ENCODE results near the gene FAM229A. TPM values are rescaled to one million over a fixed set of nuclear protein-coding genes. Genes with fewer than 3 reads are reported as not detected.

Gene FAM229A
- total RNA-seq, 1 donor from 2014 or later, result 5.4 TPM

DNA sequence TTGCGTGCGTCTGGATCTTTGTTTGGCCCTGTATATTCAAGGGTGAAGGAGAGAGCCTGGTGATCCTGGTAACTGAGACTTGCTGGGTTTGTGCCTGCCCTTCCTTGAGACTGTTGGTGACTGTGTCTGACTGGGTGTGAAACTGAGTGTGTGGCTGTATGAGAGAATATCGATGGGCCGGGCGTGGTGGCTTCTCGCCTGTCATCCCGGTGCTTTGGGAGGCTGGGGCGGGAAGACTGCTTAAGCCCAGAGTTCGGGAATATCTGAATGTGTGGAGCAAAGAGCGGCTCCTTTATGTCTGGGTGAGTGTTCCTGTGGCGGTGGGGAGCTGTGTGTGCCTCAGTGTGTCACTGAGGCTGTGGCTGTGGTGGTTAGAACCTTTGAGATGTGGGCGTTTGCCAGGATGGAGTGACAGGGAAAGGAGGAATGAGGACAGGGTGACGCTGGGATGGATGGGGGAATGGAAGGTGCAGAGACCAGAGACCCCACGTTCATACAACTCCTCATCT lies 23.6 kb downstream of the FAM229A start:
- DNase-seq (ENCODE audit: low spot score), result no peak
- intact Hi-C loops (cut with micrococcal nuclease), result loop anchor here (5.0 to 10.0 kb wide), 4 partner anchors 46 to 124 kb away; partner anchors contain the start of genes BSDC1 and HDAC1
- Mint-ChIP-seq H3K27ac (peak overlapping the region; percentile 25), H3K36me3 (ENCODE audit: low read depth) (peaks cover 6% of the 10 kb centered on the region), H3K9me3 (no peaks in the 10 kb centered on the region), H3K4me3 (ENCODE audit: low read depth) (no peak overlapping the region), H3K27me3 (ENCODE audit: low read depth) (no peaks in the 10 kb centered on the region), H3K4me1 (ENCODE audit: low read depth) (peaks cover 35% of the 10 kb centered on the region)

DNA sequence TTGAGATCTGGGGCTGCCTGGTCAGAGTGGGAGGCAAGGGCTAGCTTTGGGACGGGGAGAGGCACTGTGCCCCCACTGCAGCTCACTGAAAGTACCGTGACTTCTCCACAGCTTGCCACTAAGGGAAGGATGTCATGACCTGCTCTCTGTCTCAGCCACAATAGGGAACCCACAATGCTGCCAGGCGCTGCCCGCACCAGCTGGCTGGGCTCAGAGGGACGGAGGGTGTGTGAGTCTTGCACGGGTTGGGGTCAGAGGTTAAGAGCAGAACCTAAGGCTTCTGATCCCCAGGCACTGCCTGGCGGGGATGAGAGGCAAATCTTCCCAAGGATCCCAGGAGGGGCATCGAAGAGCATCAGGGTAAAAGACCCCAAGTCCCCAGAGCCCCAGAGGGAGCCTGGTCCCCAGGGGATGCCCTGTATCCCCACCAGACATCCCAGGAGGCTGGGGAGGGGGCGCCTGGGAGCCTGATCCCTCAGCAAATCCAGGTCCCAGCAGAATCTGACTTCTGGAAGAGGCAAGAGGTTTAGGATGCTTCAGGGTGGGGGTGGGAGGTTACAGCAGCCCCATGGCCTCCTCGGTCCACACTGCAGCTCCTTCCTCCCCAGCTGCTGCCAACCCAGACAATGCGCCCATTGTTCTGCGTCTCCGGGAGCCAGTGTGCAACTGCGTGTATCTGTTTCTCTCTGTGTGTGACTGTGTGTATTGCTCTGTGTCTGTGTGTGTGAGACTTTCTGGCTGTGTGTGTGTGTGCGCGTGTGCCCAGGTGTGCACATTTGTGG lies 24.2 kb downstream of the FAM229A start:
- no peak overlapping the region for H3K4me3 Mint-ChIP-seq (ENCODE audit: low read depth)
- intact Hi-C loops (cut with micrococcal nuclease), result loop anchor here (1.0 to 10.0 kb wide), 5 partner anchors 13 to 123 kb away; partner anchors contain the start of genes BSDC1 and HDAC1
- peak overlapping the region; percentile 30 for H3K27ac Mint-ChIP-seq

GRCh38 chr1:32336963-32337675 lies 25.2 kb downstream of the FAM229A start:
- Mint-ChIP-seq H3K27ac (no peak overlapping the region), H3K4me3 (ENCODE audit: low read depth) (peak overlapping the region; percentile 50)
- intact Hi-C loops (cut with micrococcal nuclease), result loop anchor here (1.0 to 10.0 kb wide), 5 partner anchors 14 to 122 kb away; partner anchors contain the start of genes BSDC1 and HDAC1

More for the DNA sequence above, 24.2 kb downstream of the FAM229A start:
- Mint-ChIP-seq H3K9me3 (no peaks in the 10 kb centered on the region), H3K27me3 (ENCODE audit: low read depth) (no peaks in the 10 kb centered on the region), H3K4me1 (ENCODE audit: low read depth) (peaks cover 40% of the 10 kb centered on the region), H3K36me3 (ENCODE audit: low read depth) (peaks cover 10% of the 10 kb centered on the region)
- no peak for DNase-seq (ENCODE audit: low spot score)

GRCh38 chr1:32336591-32336932 lies 25.7 kb downstream of the FAM229A start:
- Mint-ChIP-seq H3K4me1 (ENCODE audit: low read depth) (peaks cover 35% of the 10 kb centered on the region), H3K9me3 (no peaks in the 10 kb centered on the region), H3K4me3 (ENCODE audit: low read depth) (peak overlapping the region; percentile 50), H3K36me3 (ENCODE audit: low read depth) (peaks cover 24% of the 10 kb centered on the region), H3K27me3 (ENCODE audit: low read depth) (no peaks in the 10 kb centered on the region), H3K27ac (no peak overlapping the region)
- DNase-seq (ENCODE audit: low spot score), result no peak
- intact Hi-C loops (cut with micrococcal nuclease), result loop anchor here (5.0 to 10.0 kb wide), 4 partner anchors 44 to 122 kb away; partner anchors contain the start of genes BSDC1 and HDAC1

More at GRCh38 chr1:32336963-32337675, 25.2 kb downstream of the FAM229A start:
- peaks cover 18% of the 10 kb centered on the region for H3K36me3 Mint-ChIP-seq (ENCODE audit: low read depth)
- peak; percentile 59 for DNase-seq (ENCODE audit: low spot score)
- peaks cover 35% of the 10 kb centered on the region for H3K4me1 Mint-ChIP-seq (ENCODE audit: low read depth)
- no peaks in the 10 kb centered on the region for H3K9me3 Mint-ChIP-seq
- H3K27me3 Mint-ChIP-seq (ENCODE audit: low read depth), result no peaks in the 10 kb centered on the region

DNA sequence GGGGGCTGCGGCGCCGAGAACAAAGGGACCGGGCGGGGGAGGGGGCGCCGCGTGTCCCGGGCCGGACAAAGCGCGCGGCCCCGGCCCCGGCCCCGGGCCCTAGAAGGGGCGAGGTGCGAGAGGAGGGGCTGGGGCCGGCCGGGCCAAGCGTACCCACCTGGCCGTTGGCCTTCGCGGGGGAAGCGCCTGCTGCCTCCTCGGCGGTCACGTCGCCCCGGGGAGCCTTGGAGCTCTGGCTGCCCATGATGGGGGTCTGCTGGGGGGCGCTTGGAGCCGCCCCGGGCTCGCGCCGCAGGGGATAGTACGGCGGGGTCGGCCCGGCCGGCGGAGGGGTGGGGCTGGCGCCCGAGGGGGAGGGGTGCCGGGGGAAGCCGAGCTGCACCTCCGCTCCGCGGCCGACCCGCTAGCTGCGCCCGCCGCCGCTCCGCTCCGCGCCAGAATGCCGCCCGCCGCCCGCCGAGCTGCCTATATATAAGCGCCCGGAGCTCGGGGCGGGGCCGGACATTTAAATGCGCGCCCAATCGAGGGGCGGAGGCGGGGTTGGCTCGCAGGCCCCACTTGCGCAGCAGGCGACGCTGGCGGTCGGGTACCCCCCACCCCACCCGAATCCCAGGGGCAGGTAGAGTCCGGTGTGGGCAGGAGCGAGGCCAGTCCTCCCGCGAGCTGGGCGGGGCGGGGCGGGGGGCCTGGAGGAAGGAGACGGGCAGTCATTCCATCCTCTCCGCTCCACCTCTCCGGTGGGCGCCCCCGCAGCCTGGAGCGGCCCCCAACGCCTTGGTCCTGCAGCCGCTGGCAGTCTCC lies 26.3 kb downstream of the FAM229A start, which contains the start of gene MARCKSL1:
Gene MARCKSL1 (minus strand): TSS at position 444 of the 801 bp plus-strand sequence. CDS start 200 bp downstream, at position 244.
- Mint-ChIP-seq H3K4me1 (ENCODE audit: low read depth) (peaks cover 35% of the 10 kb centered on the region), H3K27ac (peak within 1 kb of the TSS; percentile 67), H3K27me3 (ENCODE audit: low read depth) (no peaks in the 10 kb centered on the region), H3K4me3 (ENCODE audit: low read depth) (peak within 1 kb of the TSS; percentile 85), H3K36me3 (ENCODE audit: low read depth) (peaks cover 29% of the 10 kb centered on the region), H3K9me3 (no peaks in the 10 kb centered on the region)
- intact Hi-C loops (cut with micrococcal nuclease), result loop anchor here (2.0 to 10.0 kb wide), 5 partner anchors 44 to 121 kb away; partner anchors contain the start of genes BSDC1 and HDAC1
- peak; percentile 74 for DNase-seq (ENCODE audit: low spot score)

GRCh38 chr1:32335535-32335789 lies 26.8 kb downstream of the FAM229A start:
- H3K27me3 Mint-ChIP-seq (ENCODE audit: low read depth), result no peaks in the 10 kb centered on the region
- peaks cover 35% of the 10 kb centered on the region for H3K36me3 Mint-ChIP-seq (ENCODE audit: low read depth)
- intact Hi-C loops (cut with micrococcal nuclease), result loop anchor here (2.0 to 10.0 kb wide), 5 partner anchors 43 to 121 kb away; partner anchors contain the start of genes BSDC1 and HDAC1
- H3K4me1 Mint-ChIP-seq (ENCODE audit: low read depth), result peaks cover 35% of the 10 kb centered on the region
- peak overlapping the region; percentile 85 for H3K4me3 Mint-ChIP-seq (ENCODE audit: low read depth)
- DNase-seq (ENCODE audit: low spot score), result no peak
- H3K9me3 Mint-ChIP-seq, result no peaks in the 10 kb centered on the region
- H3K27ac Mint-ChIP-seq, result no peak overlapping the region

GRCh38 chr1:32334864-32335534 lies 27.3 kb downstream of the FAM229A start:
- peak; percentile 46 for DNase-seq (ENCODE audit: low spot score)
- no peaks in the 10 kb centered on the region for H3K27me3 Mint-ChIP-seq (ENCODE audit: low read depth)
- peak overlapping the region; percentile 67 for H3K27ac Mint-ChIP-seq
- intact Hi-C loops (cut with micrococcal nuclease), result loop anchor here (2.0 to 10.0 kb wide), 5 partner anchors 43 to 120 kb away; partner anchors contain the start of genes BSDC1 and HDAC1
- H3K4me1 Mint-ChIP-seq (ENCODE audit: low read depth), result peaks cover 35% of the 10 kb centered on the region
- no peaks in the 10 kb centered on the region for H3K9me3 Mint-ChIP-seq
- H3K36me3 Mint-ChIP-seq (ENCODE audit: low read depth), result peaks cover 39% of the 10 kb centered on the region
- peak overlapping the region; percentile 85 for H3K4me3 Mint-ChIP-seq (ENCODE audit: low read depth)

DNA sequence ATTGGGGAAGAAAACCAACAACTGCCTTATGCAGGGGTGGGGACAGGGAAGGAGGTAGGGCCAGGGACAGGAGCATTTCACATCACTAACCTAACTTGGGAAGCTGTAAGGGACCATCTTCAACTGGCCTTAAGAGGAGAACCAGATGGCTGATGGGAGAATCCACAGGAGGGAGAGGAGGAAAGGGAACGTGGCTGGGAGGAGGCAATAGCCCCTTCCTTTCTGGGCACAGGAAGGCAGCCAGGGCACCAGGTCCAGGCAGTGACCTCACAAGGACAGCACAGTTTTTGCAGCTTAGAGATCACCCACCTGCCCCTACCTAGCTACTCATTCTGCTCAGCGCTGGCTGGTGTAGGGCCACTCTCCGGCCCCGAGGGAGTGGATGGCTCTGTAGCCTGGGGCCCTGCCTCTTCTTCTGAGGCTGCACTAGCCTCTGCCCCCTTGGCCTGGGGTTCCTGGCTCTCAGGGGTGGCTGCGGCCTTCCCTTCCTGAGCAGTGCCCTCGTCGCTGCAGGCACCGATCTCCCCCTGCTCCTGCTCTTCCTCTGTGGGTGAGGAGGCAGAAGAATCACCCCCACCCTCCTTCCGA lies 27.9 kb downstream of the FAM229A start:
- H3K36me3 Mint-ChIP-seq (ENCODE audit: low read depth), result peaks cover 45% of the 10 kb centered on the region
- H3K4me1 Mint-ChIP-seq (ENCODE audit: low read depth), result peaks cover 36% of the 10 kb centered on the region
- intact Hi-C loops (cut with micrococcal nuclease), result loop anchor here (2.0 to 10.0 kb wide), 2 partner anchors 86 to 120 kb away; no protein-coding TSS in a partner anchor
- H3K27me3 Mint-ChIP-seq (ENCODE audit: low read depth), result no peaks in the 10 kb centered on the region
- no peaks in the 10 kb centered on the region for H3K9me3 Mint-ChIP-seq
- H3K4me3 Mint-ChIP-seq (ENCODE audit: low read depth), result peak overlapping the region; percentile 85
- DNase-seq (ENCODE audit: low spot score), result no peak
- H3K27ac Mint-ChIP-seq, result no peak overlapping the region

GRCh38 chr1:32333251-32333963 lies 28.9 kb downstream of the FAM229A start:
- Mint-ChIP-seq H3K36me3 (ENCODE audit: low read depth) (peaks cover 55% of the 10 kb centered on the region), H3K4me1 (ENCODE audit: low read depth) (peaks cover 31% of the 10 kb centered on the region), H3K27ac (peak overlapping the region; percentile 24), H3K27me3 (ENCODE audit: low read depth) (no peaks in the 10 kb centered on the region), H3K9me3 (no peaks in the 10 kb centered on the region), H3K4me3 (ENCODE audit: low read depth) (peak overlapping the region; percentile 32)
- intact Hi-C loops (cut with micrococcal nuclease), result loop anchor here (10.0 kb wide), 1 partner anchor 119 kb away; no protein-coding TSS in a partner anchor
- DNase-seq (ENCODE audit: low spot score), result no peak

GRCh38 chr1:32332290-32333079 lies 29.8 kb downstream of the FAM229A start:
- no peak for DNase-seq (ENCODE audit: low spot score)
- intact Hi-C loops (cut with micrococcal nuclease), result loop anchor here (10.0 kb wide), 1 partner anchor 118 kb away; no protein-coding TSS in a partner anchor
- peak overlapping the region; percentile 36 for H3K27ac Mint-ChIP-seq
- H3K4me3 Mint-ChIP-seq (ENCODE audit: low read depth), result no peak overlapping the region
- H3K4me1 Mint-ChIP-seq (ENCODE audit: low read depth), result peaks cover 25% of the 10 kb centered on the region
- no peaks in the 10 kb centered on the region for H3K27me3 Mint-ChIP-seq (ENCODE audit: low read depth)
- peaks cover 64% of the 10 kb centered on the region for H3K36me3 Mint-ChIP-seq (ENCODE audit: low read depth)
- H3K9me3 Mint-ChIP-seq, result no peaks in the 10 kb centered on the region

All from activated T-helper 2 cell treated with anti-CD3 and anti-CD28 coated beads, Interferon-gamma antibody, Interleukin-2, Interleukin-4, amounts not matched to agents 10 μg/mL and 5 μg/mL and 100 μg/mL, durations not matched to agents 14 hours and 24 hours and 36 hours (primary cell).